Type B pancreatic cell (in vitro differentiated cells): ENCODE data around the gene CDC42BPB. TPM values are rescaled to one million over a fixed set of nuclear protein-coding genes. Genes with fewer than 3 reads are reported as not detected.

Experiments used
- DNase-seq: peaks from one replicate; pipeline ENCODE4 v3.0.0; 2021; ENCODE audit warnings: mixed read lengths; ENCODE audit not compliant: unreplicated experiment; ENCODE audit errors: extremely low spot score
- H3K27ac Mint-ChIP-seq: 2 replicates; pipeline ENCODE4 v1.8.0; 2021; ENCODE audit warnings: mild to moderate bottlenecking, mixed read lengths
- H3K27me3 Mint-ChIP-seq: 2 replicates; pipeline ENCODE4 v1.8.0; 2021; ENCODE audit warnings: mixed read lengths
- H3K36me3 Mint-ChIP-seq: 2 replicates; pipeline ENCODE4 v1.8.0; 2021; ENCODE audit warnings: mixed read lengths
- H3K4me1 Mint-ChIP-seq: one replicate; pipeline ENCODE4 v1.8.0; 2021; ENCODE audit warnings: mixed read lengths; ENCODE audit not compliant: unreplicated experiment
- H3K4me3 Mint-ChIP-seq: 2 replicates; pipeline ENCODE4 v1.8.0; 2021; ENCODE audit warnings: mild to moderate bottlenecking, mixed read lengths
- H3K9me3 Mint-ChIP-seq: 2 replicates; pipeline ENCODE4 v1.8.0; 2021; ENCODE audit warnings: mixed read lengths
- total RNA-seq: library from RNA; stranded (reverse); gene quantifications from 2 replicates; pipeline ENCODE4 v1.2.1, GENCODE V29; 2021; ENCODE audit warnings: low replicate concordance
- TF ChIP-seq, protein P1 (sequence below): fragments of 200-600 bp; sonication (generic); conservative IDR thresholded peaks from 2 replicates; pipeline ENCODE4 v1.5.0; 2021; ENCODE audit warnings: antibody characterized with exemption, mild to moderate bottlenecking

The CDC42BPB gene
- total RNA-seq, 1 donor from 2014 or later: 88.6 TPM

DNA sequence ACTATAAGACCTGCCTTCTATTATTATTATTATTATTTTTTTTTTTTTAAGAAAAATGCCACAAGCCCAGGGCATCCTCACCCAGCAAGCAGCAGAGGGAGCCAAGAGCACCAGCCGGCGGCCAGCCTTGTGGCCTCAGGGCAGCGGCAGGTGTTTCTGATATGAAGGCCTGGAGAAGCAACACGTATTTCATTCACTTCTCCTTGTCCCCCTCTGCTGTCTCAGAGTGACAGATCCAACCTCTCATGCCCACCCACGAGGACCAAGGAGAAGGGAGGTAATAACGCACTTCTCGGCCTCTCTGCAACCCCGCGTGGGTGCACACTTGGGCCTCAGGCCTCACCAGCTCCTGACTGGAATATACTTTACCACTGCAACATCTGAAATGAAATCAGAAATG lies 25.4 kb downstream of the CDC42BPB start:
- H3K4me1 Mint-ChIP-seq: peaks cover 3% of the 10 kb centered on the region
- H3K36me3 Mint-ChIP-seq: peaks cover 5% of the 10 kb centered on the region
- DNase-seq: no peak
- TF ChIP-seq, protein P1, sequence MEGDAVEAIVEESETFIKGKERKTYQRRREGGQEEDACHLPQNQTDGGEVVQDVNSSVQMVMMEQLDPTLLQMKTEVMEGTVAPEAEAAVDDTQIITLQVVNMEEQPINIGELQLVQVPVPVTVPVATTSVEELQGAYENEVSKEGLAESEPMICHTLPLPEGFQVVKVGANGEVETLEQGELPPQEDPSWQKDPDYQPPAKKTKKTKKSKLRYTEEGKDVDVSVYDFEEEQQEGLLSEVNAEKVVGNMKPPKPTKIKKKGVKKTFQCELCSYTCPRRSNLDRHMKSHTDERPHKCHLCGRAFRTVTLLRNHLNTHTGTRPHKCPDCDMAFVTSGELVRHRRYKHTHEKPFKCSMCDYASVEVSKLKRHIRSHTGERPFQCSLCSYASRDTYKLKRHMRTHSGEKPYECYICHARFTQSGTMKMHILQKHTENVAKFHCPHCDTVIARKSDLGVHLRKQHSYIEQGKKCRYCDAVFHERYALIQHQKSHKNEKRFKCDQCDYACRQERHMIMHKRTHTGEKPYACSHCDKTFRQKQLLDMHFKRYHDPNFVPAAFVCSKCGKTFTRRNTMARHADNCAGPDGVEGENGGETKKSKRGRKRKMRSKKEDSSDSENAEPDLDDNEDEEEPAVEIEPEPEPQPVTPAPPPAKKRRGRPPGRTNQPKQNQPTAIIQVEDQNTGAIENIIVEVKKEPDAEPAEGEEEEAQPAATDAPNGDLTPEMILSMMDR: peak; percentile 23
- no peaks in the 10 kb centered on the region for H3K27me3 Mint-ChIP-seq
- peaks cover 1% of the 10 kb centered on the region for H3K9me3 Mint-ChIP-seq
- H3K27ac Mint-ChIP-seq: no peak overlapping the region
- no peak overlapping the region for H3K4me3 Mint-ChIP-seq

DNA sequence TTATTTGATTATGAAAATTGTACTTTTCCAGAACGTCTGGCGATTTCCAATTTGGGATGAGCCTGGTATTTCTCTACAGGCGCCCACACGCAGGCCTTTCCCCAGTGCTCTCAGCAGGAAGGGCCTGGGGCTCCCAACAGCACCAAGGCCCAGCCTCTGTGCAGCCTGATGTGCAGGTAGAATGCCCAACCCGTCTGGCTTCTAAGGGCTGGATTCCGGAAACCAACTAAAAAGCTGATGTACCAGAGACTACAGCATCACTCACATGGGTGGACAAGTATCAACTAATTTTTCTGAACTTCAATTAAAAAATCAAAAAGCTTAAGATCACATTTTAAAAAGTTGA lies 25.8 kb downstream of the CDC42BPB start:
- DNase-seq: no peak
- Mint-ChIP-seq H3K27ac (no peak overlapping the region), H3K27me3 (no peaks in the 10 kb centered on the region), H3K9me3 (peaks cover 4% of the 10 kb centered on the region), H3K36me3 (peaks cover 7% of the 10 kb centered on the region), H3K4me3 (no peak overlapping the region), H3K4me1 (peaks cover 3% of the 10 kb centered on the region)
- TF ChIP-seq, protein P1: no peak

DNA sequence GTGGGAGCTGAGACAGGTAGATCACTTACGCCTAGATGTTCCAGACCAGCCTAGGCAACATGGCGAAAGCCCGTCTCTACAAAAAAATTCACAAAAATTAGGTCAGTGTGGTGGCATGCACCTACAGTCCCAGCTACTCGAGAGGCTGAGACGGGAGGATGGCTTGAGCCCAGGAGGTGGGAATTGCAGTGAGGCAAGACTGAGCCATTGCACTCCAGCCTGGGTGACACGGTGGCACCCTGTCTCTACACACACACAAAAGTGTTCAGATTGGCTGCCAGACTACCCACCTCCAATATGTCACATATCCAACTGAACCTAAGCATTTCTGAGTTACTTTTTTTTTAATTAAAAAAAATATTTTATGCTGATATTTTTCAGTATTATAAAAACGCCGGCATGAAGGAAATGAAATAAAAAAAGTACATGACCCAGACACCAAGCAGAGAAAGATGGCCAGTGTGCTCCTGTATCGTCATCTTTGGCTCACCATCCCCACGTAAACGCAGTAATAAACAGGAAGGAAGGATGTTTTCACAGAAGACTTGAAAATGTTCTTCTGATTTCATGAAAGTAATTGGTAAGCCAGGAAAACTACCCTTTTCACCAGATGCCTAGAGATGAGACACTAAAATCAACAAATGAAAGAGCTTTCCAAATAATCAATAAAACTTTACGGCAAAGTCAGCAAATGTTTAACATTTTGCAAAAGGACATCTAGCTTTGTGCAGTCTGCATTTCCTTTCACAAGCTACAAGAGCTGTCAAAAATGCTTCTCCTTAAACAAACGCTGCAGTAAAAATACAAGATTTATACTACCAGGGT lies 26.4 kb downstream of the CDC42BPB start:
- peaks cover 3% of the 10 kb centered on the region for H3K4me1 Mint-ChIP-seq
- H3K36me3 Mint-ChIP-seq: peaks cover 7% of the 10 kb centered on the region
- H3K9me3 Mint-ChIP-seq: peaks cover 4% of the 10 kb centered on the region
- no peak overlapping the region for H3K4me3 Mint-ChIP-seq
- DNase-seq: no peak
- H3K27me3 Mint-ChIP-seq: no peaks in the 10 kb centered on the region
- TF ChIP-seq, protein P1: no peak
- H3K27ac Mint-ChIP-seq: no peak overlapping the region

DNA sequence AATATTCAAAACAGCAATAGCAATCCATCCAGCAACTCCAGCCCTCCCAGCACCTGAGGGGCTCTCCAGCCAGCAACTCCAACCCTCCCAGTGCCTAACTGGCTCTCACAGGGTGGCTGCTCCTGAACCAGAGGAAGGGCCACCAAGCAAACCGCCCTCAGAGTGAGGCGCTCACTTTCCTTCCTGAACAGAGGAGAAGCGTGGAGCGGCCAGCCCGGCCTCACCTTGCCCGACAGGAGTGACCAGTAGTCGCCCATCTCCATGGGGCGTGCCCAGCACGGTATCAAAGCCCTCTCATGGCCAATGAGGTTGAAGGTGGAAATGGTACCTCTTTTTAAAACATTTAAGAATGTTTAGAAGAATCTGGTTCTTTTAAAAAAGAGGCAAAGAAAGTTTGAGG lies 27.4 kb downstream of the CDC42BPB start:
- H3K9me3 Mint-ChIP-seq: peaks cover 4% of the 10 kb centered on the region
- H3K4me1 Mint-ChIP-seq: peaks cover 7% of the 10 kb centered on the region
- H3K27me3 Mint-ChIP-seq: no peaks in the 10 kb centered on the region
- H3K27ac Mint-ChIP-seq: no peak overlapping the region
- H3K36me3 Mint-ChIP-seq: peaks cover 11% of the 10 kb centered on the region
- no peak for DNase-seq
- TF ChIP-seq, protein P1: no peak
- no peak overlapping the region for H3K4me3 Mint-ChIP-seq

DNA sequence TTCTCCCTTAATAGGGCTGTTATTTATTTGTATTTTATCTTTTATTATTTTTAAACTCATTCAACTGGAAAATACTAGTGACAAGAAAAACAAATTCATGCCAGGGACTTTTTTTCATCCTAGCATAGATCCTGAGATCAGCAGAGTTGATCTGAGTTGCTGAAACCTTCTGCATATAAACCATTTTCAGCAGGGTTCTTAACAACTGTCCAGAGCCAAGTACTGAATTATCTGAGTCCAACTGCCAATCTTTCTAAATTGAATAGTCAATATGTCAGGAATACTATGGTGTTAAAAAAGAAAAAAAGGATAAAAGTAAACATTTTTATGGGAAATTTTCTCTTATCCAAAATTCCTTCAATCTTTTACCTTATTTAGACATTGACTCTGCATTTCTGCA lies 28.6 kb downstream of the CDC42BPB start:
- Mint-ChIP-seq H3K4me3 (no peak overlapping the region), H3K36me3 (peaks cover 11% of the 10 kb centered on the region), H3K27ac (no peak overlapping the region), H3K4me1 (peaks cover 16% of the 10 kb centered on the region), H3K9me3 (peaks cover 4% of the 10 kb centered on the region), H3K27me3 (no peaks in the 10 kb centered on the region)
- TF ChIP-seq, protein P1: no peak
- no peak for DNase-seq
